ENCODE measurements around the gene SFMBT2.

Gene SFMBT2

GRCh38 chr10:7170626-7171322 is 240.1 kb downstream of the SFMBT2 start:
- DNase-seq = no peak

- DNase-seq = no peak
These were observed 242.4 kb downstream of the SFMBT2 start for GRCh38 chr10:7168414-7168813.

- DNase-seq = no peak
These were observed 245.2 kb downstream of the SFMBT2 start for GRCh38 chr10:7165500-7166177.

- no peak for DNase-seq
These were observed 245.9 kb downstream of the SFMBT2 start for GRCh38 chr10:7164955-7165354.

- DNase-seq = no peak
These were observed 248.5 kb downstream of the SFMBT2 start for GRCh38 chr10:7162331-7162730.

GRCh38 chr10:7161484-7162250 is 249.2 kb downstream of the SFMBT2 start:
- DNase-seq = no peak

- no peak for DNase-seq
These were observed 250.9 kb downstream of the SFMBT2 start for GRCh38 chr10:7159928-7160327.

GRCh38 chr10:7159517-7159916 is 251.3 kb downstream of the SFMBT2 start:
- DNase-seq = no peak

- DNase-seq = no peak
These were observed 253.7 kb downstream of the SFMBT2 start for GRCh38 chr10:7157091-7157490.

GRCh38 chr10:7153750-7154149 is 257.1 kb downstream of the SFMBT2 start:
- DNase-seq = no peak

GRCh38 chr10:7152982-7153381 is 257.9 kb downstream of the SFMBT2 start:
- DNase-seq = no peak

- no peak for DNase-seq
These were observed 258.5 kb downstream of the SFMBT2 start for GRCh38 chr10:7152341-7152740.

- no peak for DNase-seq
These were observed 259.3 kb downstream of the SFMBT2 start for GRCh38 chr10:7151538-7151937.

GRCh38 chr10:7150349-7150748 is 260.5 kb downstream of the SFMBT2 start:
- no peak for DNase-seq

GRCh38 chr10:7146189-7146588 is 264.6 kb downstream of the SFMBT2 start:
- no peak for DNase-seq

- no peak for DNase-seq
These were observed 274.8 kb downstream of the SFMBT2 start for GRCh38 chr10:7136016-7136415.

- no peak for DNase-seq
These were observed 275.6 kb downstream of the SFMBT2 start for GRCh38 chr10:7135188-7135587.

- no peak for DNase-seq
These were observed 276.4 kb downstream of the SFMBT2 start for GRCh38 chr10:7134448-7134847.

GRCh38 chr10:7133958-7134357 is 276.9 kb downstream of the SFMBT2 start:
- DNase-seq = no peak

- DNase-seq = no peak
These were observed 277.6 kb downstream of the SFMBT2 start for GRCh38 chr10:7133278-7133677.

GRCh38 chr10:7130191-7130911 is 280.5 kb downstream of the SFMBT2 start:
- no peak for DNase-seq

GRCh38 chr10:7123774-7124173 is 287.1 kb downstream of the SFMBT2 start:
- DNase-seq = no peak

- DNase-seq = no peak
These were observed 288.3 kb downstream of the SFMBT2 start for GRCh38 chr10:7122561-7122960.

All from COR-L47 (cell line).